Activated naive CD4-positive, alpha-beta T cell (primary cell): ENCODE results near the gene TAGLN2.
"Not testable (repeated sequence)": the region's sequence is repeated elsewhere in the genome, so short reads cannot be mapped to it uniquely, and the experiment has no call there.

Source experiments
- DNase-seq, 4 experiments: peaks; one replicate each; lab custom pipeline; 2025; lab: John Stamatoyannopoulos, UW

Gene TAGLN2

DNA sequence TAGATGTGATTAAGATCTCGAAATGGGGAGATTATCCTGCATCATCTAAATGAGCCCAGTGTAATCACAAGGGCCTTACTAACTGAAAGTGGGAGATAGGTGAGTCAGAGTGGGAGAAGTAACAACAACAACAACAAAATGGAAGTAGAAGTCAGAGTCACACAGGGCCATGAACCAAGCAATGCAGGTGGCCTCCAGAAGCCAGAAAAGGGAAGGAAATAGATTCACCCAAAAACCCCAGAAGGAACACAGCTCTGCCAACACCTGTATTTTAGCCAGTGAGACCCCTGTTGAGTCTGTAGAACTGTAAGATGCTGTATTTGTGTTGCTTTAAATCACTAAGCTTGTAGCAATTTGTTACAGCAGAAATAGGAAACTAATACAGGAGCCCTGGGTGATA lies 4.1 kb downstream of the TAGLN2 start:
- DNase-seq = no peak

DNA sequence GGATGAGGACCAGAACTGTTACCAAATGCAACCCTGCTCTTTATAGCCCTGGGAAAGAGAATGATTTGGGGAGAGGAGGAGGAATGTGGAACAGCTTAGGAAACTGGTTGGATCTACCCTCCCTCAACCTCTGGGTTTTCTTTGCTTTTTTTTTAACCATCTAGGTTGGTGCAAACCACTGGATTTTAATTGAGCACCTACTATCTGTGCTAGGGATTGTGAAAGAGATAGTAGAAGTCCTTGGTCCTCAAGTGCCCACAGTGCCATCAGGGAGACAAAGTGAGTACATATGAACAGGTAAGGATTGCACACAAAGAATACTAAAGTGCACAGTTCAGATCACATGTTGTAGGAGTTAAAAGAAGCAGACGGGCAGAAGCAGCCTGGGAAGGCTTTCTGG lies 4.7 kb downstream of the TAGLN2 start:
- DNase-seq = no peak

DNA sequence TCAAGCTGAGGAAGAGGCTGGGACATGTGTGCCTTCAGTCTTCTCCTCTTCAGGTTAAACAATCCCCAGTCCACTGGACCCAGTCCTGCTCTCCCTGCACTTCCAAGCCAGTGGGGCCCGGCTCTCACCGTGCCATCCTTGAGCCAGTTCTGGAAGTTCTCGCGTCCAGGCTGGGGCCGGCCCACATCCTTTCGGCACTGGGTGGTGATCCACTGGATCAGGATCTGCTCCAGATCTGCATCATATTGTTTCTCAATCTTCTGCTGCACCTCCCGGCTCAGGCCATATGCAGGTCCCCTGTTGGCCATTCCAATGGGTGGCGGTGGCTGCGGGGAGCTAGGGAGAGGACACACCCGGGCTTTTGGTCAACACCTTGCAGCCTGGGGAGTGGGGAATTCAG lies 5.1 kb downstream of the TAGLN2 start:
- no peak for DNase-seq

DNA sequence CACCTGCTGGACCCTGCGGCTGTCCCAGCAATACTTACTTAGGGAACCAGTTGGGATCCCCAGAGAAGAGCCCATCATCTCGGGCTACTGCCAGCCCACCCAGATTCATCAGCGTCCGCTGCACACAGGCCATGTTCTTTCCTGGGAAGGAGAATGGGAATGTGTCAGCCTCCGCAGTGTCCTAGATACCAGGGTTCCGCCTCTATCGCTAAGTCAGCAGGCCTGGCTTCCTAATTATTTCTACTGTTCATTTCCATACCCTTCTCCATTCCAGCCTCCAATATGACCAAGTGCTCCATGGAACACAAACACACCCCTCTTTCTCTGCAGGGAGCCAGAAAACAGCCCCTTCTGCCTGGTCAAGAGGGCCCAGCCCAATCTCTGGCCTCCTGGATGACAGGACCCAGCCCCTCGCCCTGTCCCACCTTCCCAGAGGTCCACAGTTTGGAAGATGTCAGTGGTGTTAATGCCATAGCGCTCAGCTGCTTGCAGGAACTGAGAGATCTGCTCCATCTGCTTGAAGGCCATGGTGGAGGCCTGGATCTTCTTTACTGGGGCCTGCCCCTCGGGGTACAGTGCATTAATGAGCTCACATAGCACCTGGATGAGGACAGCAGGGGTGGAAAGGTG lies 6.0 kb downstream of the TAGLN2 start:
- no peak for DNase-seq

DNA sequence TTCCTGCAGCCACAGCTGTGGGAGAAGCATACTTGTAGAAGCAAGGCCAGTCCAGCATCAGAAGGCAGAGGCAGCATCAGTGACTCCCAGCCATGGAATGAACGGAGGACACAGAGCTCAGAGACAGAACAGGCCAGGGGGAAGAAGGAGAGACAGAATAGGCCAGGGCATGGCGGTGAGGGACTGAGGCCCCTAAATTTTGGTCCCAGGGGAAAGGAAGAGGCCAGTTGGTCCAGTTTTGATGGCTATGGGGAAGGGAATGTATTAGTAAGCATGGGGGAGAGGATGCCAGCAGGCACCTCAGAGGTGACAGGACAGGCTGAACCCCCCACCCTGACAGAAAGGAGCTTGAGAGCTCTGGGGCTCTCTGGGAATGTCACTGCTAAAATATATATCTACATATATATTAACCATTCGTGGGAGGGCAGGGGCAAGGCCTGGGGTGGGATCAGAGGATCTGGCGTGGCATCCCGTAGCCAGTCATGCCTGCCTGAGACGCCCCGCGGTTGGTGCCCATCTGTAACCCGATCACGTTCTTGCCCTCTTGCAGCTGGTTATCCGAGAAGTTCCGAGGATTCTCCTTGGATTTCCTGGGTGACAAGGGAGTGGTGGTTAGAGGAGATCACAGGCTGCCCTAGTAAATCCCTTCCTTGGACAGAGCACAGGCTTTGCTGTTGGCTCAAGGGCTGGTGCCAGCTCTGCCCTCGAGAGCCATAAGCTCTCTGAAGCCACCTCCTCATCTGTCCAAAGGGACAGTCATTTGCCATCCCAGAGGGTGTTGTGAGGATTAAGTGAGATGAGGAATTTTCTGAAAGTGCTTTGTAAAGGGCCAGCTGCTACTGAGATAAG lies 6.7 kb downstream of the TAGLN2 start:
- DNase-seq = no peak

DNA sequence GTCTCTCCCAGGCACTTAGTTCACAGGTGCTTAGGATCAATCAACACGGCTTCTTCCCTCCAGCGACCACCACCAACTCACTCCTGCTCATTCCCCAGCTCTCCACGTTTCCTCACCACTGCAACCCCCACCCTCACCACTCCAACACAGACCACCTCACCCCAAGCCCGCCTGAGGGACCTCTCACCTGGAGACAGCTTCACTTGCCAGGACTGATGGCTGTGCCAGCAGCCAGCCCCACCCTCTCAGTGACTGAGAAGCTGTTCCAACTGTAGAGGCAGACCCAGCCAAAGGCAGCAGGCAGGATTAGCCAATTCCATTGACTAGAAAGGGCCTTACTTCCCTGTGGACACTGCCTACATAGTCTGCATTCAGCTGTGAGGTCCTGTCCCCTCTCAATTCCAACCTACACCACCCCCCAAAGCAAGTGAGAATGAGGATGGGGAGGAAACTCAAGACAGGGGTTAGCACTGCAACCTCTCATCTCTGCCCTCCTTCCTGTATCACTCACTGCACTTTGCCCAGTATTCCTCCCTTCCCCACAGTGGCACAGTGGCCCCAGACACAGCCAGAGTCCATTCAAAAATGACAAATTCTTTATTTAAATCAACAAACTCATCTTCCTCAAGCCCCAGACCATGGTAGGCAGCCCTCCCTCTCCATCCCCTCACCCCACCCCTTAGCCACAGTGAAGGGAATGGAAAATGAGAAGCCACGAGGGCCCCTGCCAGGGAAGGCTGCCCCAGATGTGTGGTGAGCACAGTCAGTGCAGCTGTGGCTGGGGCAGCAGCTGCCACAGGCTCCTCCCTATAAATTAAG lies 7.6 kb downstream of the TAGLN2 start:
- DNase-seq = no peak

DNA sequence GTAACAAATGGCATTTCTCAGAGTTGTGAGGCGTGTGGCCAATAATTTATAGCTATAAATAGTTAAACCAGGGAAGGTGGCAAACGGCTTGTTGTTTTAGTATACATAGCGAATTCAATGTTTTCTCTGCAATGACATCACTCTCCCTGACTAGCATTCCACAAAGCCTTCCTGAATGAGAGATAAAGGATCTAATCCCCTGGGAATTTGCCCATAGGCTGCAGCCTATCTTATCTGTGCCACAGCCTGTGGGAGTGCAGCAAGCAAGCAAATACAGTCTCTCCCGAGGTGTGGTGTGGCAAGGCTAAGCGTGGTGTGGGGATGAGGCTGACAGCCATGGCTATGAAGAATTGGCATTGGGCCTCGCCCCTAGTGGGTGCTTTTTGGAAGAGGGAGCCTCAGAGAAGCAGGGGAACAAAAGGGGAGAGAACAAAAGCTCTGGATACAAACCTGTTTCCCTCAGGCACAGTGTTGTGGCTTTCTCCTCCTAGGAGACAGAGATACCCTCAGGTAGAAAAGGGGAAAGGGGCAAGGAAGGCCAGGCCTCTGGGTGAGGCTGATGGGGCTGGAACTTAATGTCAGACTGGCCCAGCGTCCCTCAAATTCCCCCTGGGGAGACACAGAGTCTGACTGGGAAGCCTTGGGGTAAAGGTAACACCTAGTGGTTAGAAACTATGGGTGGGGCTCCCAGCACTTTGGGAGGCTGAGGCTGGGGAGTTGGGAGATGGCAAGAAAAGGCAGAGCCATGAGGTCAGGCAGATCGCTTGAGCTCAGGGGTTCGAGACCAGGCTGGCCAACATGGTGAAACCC lies 8.9 kb downstream of the TAGLN2 start:
- no peak for DNase-seq

DNA sequence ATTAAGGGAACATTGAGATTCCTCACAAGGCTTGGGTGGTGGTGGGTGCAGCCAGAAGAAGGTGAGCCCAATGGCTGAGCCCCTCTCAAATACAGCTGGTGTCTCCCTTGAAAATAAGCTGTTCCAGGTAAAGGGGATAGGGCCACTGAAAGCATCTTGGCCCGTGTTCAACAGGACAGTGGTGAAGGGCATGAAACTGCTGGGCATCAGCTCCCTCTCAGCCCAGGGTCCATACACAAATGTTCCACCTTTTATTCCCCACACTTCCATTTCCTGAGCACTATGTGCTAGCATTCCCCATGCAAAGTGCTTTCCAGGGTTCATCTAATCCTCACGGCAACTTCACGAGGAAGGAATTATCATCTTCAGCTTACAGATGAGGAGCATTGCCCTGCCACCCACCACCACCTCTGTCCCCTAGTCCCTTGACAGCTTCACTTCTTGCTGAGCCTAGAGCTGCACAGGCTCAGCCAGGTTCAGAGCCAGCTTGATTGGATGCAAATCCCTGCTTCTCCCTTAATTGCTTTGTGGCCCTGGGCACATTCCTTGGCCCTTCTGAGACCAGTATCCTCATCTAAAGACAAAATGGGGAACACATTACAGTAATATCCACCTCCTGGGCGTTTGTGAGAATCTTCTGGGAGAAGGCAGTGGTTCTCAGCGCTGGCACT lies 9.6 kb downstream of the TAGLN2 start:
- no peak for DNase-seq

DNA sequence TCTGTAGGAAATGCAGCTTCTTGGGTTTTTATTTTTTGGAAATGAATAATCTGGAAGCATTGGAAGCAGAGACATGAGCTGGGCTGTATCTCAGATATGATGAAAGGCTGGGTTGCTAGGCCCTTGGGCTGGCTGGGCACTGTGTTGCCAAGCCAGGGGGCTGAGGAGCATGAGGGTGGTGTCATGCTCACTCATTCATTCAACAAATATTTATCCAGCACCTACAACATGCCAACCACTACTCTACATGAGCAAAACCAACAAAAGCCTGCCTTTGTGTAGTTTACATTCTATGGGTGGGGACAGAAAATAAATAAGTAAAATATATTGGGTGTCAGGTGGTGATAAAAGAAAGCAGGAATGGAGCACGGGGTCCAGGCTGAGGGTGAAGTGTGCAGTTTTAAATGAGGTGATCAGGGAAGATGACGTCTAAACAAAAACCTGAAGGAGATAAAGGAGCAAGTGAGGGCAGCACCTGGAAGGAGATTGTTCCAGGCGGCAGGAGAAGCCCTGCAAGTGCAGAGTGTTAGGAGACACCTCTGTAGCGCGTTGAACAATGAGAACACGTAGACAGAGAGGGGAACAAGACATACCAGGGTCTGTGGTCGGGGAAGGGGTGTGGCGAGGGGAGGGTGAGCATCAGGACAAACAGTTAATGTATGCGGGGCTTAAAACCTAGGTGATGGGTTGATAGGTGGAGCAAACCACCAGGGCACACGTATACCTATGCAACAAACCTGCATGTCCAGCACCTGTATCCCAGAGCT lies 10.9 kb downstream of the TAGLN2 start:
- DNase-seq = no peak

DNA sequence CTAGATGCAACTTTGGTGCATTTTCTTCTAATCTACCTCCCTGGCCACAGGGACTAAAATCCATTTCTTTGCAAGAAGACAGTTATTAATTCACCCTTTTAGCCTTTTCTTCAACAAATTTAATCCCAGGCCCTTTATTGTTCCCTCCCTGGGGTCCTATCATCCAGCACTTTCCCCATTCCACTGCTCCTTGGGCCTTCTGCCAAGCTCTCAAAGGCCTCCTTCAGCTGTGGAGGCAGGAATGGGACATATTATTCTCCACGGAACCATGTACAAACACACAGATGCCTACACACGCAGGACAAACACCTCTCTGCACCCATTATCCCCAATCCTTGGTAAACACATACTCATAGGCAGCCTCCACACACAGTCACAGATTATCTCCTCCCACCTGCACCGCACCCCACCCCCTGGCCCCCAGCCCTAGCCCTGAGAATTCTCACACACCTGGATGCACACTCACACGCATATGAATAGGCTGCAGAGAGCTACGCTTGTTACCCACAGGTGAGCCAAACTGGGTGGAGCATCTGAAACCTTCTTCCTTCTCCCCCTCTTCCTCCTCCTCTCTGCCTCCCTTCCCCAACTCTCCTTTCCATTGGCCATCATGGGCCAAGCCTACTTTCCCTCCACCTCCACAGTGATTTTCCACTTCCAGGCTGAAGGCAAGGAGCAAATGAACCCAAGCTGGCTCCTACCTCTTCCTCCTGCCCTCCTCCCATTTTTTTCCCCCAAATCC lies 11.7 kb downstream of the TAGLN2 start:
- no peak for DNase-seq

DNA sequence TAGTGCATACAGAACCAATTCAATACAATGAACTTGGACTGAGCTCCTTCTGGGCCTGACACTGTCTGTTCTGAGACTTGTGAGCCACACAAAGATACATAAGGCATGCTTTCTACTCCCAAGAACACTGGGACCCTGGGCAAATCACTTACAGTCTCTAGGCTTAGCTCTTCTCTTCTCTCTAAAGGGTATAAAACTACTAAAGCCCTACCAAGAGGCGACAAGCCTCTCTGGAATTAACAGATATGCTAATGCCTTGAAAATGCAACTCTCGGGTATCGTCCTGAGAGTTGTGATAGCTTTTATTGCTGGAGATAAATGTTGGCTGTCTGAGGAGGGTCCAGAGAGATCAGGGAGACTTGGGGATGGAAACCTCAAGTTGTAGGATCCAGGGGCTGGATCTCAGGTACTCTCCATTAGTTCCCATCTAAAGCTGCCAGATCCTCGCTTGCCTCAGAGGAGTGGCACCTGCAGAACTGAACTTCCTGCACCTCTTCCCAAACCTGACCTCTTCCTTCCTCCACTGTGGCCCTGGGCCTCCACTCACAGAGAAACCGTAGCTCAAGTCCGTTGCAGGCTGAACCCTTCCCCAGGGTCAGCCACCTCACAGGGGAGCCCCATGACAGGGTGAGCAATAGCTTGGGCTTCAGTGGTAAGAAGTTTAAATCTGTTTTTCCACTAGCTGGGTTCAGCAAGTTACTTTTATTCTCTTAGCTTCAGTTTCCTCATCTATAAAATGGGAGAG lies 13.8 kb downstream of the TAGLN2 start:
- no peak for DNase-seq

DNA sequence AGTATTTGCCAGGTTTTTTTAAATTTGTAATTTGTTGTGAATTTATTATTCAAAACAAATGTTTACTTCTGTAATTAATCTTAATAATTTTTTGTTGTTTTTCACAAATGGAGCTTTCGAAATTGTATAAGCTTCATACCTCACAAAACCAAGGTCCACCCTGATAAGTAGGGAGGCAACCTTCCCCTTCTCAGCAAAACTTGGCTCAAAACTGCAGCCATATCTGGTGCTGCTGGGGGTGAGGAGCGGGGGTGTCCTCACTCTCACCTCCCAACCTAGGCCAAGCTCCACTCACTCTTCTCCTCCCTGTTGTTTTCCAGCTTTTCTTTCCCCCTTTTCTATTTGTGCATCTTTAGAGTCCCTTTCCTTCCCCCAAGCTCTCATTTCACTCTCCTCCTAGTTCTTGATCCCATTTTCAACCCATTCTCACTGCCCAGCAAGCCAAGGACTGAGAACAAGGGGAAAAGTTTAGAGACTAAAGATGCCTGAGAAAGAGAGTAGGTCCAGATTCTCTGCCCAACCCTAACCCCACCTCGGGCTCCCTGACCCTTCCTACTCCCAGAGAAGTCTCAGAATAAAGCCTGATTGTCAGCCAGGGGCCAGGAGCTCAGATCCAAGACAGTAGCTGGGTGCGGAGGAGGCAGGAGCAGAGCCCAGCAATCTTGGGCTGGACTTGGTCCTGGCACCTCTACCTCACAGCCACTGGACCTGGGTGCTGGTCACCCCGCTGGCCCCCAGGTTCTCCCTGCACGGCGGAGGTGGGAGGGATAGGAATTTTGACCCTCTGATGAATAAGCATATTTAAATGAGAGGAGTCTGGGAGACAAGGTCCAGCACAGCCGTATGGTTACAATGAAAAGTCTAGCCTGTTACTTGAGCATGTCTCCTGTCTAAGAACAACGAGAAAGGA lies 17.0 kb downstream of the TAGLN2 start:
- no peak for DNase-seq

DNA sequence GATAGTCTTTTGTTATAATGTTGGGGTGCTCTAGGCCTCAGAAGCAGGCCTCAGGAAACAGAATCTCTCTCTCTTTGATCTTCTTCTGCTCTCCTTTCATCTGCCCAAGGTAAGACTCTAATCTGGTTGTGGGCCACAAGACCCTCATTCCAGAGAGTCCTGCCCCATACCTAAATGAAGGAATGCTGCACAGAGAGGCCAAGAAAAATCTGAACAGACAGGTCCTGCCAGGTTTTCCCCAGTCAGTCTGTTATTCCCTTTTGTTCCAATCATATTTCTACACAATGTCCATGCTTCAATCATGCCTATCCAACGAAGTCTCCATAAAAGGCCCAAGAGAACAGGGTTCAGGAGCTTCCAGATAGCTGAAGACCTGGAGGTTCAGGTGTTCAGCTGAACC lies 18.3 kb downstream of the TAGLN2 start:
- DNase-seq = no peak

DNA sequence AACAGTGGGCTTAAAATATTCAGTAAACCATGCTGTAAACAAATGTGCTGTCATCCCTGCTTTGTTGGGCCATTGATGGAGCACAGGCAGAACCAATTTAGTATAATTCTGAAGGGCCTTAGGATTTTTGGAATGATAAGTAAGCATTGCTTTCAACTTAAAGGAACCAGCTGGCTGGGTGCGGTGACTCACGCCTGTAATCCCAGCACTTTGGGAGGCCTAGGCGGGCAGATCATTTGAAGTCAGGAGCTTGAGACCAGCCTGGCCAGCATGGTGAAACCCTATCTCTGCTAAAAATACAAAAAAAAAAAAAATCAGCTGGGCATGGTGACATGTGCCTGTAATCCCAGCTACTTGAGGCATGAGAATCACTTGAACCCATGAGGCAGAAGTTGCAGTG lies 21.3 kb downstream of the TAGLN2 start:
- DNase-seq = not testable (repeated sequence)

DNA sequence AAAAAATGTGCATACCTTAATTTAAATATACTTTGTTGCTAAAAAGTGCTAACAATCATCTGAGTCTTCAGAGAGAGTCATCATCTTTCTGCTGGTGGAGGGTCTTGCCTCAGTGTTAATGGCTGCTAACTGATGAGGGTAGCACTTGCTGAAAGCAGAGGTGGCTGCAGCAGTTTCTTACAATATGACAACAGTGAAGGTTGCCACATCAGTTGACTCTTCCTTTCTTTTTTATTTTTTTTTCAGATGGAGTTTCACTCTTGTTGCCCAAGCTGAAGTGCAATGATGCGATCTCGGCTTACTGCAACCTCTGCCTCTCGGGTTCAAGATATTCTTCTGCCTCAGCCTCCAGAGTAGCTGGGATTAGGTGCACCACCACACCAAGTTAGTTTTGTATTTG lies 22.8 kb downstream of the TAGLN2 start:
- DNase-seq = no peak

DNA sequence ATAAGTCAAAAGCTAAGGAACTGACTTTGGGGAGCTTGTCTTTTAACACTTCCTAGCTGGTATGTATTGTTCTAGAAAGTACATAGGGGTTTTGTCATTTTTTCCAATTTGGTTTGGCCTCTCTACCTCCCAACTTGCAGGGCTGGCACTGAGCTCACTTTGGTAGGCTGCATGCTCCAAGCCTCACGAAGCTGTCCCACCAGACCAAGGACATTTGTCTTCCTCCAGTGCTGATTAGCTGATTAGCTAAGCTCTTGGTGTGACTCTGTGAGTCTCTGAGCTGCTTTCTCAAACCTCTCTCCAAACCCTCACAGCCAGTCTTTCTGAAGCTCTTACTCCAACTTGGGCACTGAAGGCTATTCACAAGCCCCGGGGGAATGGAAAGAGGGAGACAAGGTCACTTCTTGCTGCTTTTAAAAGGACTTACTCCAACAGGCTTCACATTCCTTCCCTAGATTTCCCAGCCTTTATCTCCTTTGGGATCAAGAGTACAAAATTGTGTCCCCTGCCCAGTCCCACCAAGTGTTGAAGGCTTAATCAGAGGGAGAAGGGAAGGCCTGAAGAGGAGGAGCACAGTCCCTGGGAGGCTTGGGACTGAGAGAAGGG lies 24.4 kb downstream of the TAGLN2 start:
- no peak for DNase-seq

DNA sequence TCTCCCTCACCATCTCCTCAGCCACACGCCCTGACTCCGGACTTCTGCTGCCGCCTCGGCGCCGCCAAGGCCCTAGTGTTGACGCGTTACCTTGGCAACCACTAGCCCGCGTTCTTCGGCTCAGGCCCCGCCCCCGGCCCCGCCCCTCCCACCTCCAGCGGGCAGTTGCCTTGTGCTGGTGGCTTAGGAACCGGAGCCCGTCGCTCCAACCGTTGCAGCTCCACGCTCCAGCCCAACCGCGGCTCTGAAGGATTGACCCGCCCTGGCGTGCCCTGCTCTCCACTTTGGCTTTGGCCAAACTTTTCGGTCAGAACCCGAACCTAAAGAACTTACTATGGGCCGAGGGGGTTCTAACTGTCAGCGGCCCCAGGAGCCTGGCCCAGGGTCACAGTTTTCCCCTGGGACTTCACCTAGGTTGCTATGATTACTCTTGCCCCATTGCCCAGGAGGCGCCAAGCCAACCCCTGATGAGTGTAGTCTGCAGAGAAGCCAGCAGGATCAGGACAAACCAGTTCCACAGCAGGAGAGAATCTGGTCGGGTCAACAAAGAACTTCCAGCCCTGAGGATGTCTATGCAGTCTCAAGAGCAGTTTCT lies 25.1 kb downstream of the TAGLN2 start, which contains the start of gene CFAP45:
Gene CFAP45, minus strand, starts transcription at position 80 of the 595 bp plus-strand sequence. Its CDS starts 67 bp downstream, at position 13.
- no peak for DNase-seq
